T-helper 2 cell treated with Interferon-gamma antibody and Interleukin-4, amounts not matched to agents 100 ng/mL and 5 ng/mL, for 36 hours (primary cell): ENCODE results near the gene HSFX3. TPM values are rescaled to one million over a fixed set of nuclear protein-coding genes. Genes with fewer than 3 reads are reported as not detected.
"Not testable (repeated sequence)": the region's sequence is repeated elsewhere in the genome, so short reads cannot be mapped to it uniquely, and the experiment has no call there.

Experiments
- intact Hi-C: fragments of 100-400 bp; cut with micrococcal nuclease; formaldehyde crosslinking; loops from one replicate; pipeline ENCODE4 v1.15.1; 2023
- total RNA-seq: library from RNA; stranded (reverse); gene quantifications from 2 replicates; pipeline ENCODE4 v1.2.3, GENCODE V29; 2022

The HSFX3 gene, protein sequence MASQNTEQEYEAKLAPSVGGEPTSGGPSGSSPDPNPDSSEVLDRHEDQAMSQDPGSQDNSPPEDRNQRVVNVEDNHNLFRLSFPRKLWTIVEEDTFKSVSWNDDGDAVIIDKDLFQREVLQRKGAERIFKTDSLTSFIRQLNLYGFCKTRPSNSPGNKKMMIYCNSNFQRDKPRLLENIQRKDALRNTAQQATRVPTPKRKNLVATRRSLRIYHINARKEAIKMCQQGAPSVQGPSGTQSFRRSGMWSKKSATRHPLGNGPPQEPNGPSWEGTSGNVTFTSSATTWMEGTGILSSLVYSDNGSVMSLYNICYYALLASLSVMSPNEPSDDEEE
- total RNA-seq, result not detected in 2 replicates

DNA sequence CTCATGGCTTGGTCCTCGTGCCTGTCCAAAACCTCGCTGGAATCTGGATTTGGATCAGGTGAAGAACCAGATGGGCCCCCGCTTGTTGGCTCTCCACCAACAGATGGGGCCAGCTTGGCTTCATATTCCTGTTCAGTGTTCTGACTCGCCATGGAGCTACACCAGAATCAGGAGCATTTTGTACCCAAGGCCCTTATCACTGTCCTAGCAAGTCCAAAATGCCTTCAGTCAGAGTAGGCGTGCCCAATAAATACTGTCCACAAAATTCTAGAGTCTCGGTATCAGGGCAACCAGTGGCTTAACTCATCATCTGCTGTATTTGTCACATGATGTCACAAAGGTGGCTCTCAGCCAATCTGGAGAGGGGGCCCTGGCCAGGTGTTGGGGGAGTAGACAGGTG is at the start of gene HSFX3:
Gene HSFX3, minus strand, starts transcription at position 224 of the 400 bp plus-strand sequence. Its CDS starts 72 bp downstream, at position 152.
- intact Hi-C loops, result not testable (repeated sequence)

DNA sequence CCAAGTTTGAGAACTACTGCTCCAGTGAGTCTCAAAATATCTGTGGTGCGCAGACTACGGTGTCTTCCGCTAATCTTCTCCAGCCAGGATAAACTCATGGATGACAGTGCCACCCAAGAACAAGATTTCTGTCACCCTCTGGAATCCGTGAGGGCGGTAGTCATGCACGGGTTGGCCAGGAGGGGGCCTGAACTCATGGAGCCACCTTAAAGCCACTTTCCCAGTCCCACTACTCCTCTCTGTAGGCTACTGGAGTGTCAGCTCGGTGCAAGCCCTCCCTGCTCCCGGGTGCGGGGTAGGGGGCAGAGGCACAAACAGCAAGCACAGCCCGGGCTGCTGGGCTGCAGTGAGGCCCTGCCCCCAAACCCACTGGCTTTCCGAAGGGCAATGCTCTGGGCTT is 48.9 kb upstream of the HSFX3 start:
- intact Hi-C loops, result not testable (repeated sequence)

DNA sequence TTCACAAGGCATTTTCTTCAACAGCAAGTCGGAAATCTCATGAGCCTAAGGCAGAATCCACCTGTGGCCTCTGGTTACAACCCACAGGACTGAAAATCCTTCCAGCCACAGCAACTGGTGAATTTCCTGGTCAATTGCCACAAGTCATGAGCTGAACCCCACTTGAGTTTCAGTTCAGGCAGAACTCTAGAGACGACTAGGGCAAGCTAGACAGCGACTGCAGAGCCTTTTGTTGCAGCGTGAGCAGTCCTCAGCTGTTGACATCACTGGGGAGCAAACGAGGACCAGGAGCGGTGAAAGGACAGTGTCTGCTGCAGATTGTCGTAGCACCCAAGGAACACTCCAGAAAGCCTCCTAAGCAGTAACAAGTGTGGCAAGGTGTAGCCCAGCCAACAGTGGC is 46.2 kb upstream of the HSFX3 start:
- intact Hi-C loops, result not testable (repeated sequence)

DNA sequence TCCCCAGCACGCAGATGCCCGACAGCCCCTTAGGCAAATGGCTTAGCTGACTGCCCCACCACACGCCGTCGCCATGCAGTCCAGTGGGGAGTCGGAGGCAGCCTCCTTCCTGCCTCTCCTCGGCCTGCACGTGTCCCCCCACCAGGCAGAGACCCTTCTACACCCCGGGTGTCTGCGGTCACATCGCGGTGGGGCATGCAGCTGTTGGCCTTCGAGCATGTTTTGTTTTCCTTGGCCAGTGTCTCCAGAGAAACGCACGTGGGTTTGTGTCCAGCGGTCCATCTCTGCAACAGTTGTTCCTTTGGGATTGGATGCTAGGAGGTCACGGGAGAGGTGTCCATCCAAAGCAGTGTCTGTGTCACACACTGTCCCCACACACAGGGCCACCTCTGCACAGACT is 45.5 kb upstream of the HSFX3 start, which contains the start of gene HSFX2:
Gene HSFX2, minus strand, starts transcription at position 101 of the 400 bp plus-strand sequence. CDS start 614 bp downstream, outside the sequence.
- intact Hi-C loops, result not testable (repeated sequence)

DNA sequence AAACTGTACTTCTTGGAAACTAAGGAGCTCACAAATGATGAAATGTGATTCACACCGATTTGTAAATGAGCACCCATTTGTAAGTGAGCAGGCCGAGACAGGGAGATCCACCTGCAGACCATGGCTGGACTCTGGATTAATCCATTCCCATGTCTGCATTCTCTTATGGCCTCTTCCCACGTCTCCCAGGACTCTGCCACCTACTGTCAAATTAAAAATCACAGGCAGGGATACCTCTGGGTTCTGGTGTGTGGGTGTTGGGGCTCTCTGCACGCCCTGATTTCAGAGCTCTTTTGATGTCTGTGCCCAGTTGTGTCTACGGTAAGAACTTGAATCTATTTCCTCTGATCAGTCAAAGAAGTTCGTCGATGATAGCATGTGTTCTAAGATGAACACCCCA is 41.3 kb upstream of the HSFX3 start:
- intact Hi-C loops, result not testable (repeated sequence)

DNA sequence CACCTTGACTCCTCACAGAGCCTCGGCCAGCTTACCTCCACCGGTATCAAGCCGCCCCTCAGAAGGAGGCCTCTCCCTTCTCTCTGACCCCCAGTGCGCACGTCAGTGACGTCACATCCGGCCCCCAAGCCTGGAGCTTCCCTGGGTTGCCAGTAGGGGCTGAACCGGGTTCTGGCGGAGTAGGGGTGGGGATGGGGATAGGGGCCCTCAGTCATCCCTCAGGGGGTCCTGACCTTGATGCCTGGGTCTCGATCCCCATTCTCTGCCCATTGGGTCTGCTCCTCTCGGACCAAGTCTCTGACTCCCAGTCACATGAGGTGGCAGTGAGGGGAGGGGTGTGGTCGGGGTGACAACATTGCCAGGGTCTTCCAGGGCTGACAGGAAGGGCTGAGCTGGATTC is 37.6 kb upstream of the HSFX3 start, which contains the start of gene MAGEA9B:
Gene MAGEA9B, minus strand, starts transcription at position 101 of the 400 bp plus-strand sequence. CDS start 4,280 bp downstream, outside the sequence.
- intact Hi-C loops, result not testable (repeated sequence)

DNA sequence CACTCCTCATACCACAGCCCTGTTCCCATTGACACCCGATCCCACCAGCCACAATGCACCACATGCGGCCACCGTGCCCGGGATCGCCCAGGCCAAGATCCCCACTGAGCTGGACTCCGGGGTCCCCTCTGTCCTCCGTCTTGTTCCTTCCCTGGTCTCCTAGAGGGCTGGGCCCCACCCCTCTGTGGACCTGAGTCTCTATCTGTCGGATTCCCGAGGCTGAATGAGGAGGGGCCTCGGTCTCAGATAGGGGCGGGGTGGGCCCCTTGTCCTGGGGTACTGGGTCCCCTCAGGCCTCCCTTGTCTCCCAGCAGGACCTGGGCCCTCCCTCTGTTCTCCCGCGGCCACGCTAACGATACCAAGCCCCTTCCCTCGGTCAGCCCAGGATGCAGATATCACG is 35.9 kb upstream of the HSFX3 start:
- intact Hi-C loops, result not testable (repeated sequence)

DNA sequence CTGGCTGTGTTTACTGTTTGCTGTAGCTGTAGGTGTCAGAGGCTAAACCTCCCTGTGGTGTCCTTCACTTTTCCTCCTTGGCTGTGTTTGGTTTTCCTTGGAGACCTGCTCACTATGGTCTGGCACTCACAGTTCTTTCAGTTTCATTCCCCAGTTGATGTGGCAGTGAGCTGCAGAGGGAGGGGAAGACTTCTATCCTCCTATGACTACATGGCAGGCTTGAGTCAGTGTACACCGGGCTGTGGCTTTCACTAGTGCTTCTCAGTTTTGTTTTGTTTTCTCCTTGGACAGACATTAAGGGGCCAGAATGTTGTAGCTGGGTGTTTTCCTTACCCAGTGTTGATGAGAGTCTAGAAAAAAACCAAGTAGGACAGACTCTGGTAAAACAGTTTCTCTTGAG is 23.7 kb upstream of the HSFX3 start:
- intact Hi-C loops, result not testable (repeated sequence)

DNA sequence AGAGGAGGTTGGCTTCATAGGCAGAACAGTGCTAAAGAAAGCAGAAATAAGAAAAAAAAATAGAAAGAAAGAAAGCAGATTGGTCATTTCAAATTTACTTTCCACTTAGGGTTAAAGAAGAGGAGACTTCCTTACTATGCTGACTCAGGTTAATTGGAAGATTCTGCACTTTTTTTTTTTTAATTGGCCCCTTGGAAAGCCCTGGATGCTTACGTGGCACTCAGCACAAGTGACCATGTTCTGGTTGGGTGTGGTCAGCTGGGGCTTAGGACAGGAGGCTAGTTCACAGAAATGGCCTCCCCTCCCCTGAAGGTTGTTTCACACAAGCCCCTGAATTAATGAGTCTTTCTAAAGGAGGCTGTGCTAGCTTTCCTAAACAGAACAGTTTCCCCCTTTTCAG is 23.0 kb upstream of the HSFX3 start:
- intact Hi-C loops, result no loop called here

DNA sequence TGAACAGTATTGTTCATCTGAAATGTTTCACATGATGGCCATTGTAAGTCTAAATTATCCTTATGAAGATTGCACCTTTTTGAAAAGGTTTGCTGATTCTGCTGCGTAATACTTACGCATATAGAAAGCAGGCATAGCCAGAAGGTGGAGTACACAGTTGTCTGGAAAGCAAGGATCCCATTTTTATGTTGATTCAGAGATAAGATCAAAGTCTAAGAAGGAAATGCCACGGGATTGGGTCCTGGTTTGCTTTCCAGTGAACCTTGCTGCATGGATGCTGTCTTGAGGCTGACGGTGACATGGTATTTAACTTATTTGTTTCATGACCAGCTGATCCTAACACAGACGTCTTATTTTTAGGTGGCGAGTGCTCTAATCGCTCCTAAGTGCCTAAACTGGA is 22.0 kb upstream of the HSFX3 start:
- intact Hi-C loops, result no loop called here

DNA sequence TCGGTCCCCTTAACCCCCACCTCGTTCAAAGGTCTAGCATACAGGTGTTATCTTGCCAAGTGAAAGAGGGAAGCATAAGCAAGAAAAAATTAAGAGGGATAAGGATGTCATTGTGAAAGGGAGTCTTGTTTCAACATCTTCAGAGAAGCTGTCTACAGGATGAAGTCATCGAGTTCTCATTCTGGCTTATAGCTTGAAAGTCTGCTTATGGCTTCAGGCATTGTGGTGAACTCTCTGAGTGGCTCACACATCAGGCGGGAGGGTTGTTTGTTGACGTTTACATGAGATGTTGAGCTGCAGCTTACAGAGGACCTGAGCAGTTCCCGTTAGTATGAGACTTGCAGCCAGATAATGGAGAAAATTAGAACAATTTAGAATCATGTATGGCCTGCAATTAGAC is 20.9 kb upstream of the HSFX3 start:
- intact Hi-C loops, result no loop called here

DNA sequence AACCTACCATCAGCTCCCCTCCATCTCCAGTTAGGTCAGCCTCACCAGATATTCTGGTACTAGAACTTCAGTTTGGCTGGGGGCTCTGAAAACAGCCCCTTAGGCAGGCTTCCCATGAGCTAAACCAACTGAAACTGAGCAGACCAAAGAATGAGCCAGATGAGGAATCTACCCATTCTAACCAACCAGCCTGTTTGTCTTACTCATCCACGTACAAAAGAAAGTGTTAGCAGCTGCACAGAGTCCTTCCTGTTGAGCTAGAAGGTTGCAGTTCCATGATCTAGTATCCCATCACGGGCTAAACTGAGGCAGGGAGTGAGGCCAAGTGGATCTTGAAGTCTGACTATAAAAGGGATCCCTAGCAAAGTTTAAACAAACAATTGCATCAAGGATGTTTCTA is 20.0 kb upstream of the HSFX3 start:
- intact Hi-C loops, result no loop called here

DNA sequence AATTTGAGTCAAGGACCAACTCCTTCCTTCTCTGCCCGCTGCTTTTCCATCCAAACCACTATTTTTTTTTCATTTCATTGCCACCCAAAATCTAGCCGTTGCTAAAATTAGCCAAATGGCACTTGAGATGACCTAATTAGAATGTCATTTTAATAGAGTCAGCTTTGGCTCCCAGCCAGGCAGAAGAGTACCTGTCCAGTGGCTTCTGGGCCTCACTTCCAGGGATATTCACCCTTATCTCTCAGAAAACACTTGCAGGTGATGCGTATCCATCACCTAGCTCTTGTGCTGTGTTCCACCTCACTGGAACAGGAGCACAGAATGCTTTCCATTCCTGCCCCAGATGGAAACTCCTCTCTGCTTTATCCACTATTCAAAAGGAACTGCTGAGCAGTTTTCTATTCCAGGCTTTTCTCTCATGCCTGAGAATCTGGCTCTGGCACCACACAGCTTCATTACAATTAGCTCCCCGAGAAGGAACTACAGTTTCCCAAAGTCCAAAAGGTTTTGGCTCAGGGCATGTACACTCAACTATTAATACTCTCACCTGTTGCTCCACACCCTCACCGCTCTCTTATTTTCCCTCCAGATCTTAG is 19.1 kb upstream of the HSFX3 start:
- intact Hi-C loops, result no loop called here

DNA sequence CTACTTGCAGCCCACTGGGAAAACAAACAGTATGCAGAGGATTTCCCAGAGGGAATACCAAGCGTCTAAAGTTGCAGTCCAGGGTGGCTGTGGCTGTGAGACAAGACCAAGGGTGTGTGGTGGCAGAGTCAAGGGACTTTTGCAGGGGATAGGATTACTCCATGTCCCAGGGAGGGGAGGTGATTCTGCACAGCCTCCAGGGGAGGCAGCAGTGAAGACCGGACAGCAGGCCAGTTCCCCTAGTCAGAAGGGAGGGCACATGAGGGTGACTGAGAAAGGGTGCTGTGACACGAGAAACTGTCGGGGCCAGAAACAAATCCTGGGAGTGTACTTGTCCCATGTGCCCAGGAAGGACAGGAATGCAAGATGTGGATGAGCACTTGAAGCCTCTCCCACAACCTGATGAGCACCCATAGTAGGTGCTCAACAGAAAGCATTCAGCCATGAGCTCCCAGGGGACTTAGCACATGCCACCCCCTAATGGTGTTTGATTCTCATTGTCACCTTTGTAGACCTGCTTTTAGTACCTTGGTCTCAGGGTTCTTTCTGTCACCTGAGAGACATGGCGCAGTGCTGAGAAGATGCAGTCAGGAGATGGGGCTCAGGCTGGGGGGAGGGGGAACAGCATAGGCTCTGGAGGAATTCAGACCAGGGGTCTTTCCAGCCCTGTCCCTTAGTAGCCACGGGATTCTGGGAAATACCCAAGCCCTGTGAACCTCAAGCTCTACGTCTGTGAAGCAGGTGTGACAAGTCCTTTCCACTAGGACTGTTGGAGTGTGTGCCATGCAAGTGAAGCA is 18.1 kb upstream of the HSFX3 start:
- intact Hi-C loops, result no loop called here

DNA sequence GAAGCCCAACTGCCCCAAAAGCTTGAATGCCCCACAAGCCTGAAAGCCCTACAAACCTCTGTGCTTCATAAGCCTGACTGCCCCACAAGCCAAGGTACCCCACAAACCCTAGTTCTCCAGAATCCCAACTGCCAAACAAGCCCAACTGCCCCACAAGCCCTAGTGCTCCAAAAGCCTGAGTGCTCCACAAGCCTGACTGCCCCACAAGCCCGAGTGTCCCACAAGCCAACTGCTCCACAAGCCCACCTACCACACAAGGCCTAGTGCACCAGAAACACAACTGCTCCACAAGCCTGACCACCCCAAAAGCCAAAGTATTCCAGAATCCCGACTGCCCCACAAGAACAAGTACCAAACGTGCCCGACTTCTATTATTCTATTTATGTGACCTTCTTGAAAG is 13.6 kb upstream of the HSFX3 start:
- intact Hi-C loops, result no loop called here

DNA sequence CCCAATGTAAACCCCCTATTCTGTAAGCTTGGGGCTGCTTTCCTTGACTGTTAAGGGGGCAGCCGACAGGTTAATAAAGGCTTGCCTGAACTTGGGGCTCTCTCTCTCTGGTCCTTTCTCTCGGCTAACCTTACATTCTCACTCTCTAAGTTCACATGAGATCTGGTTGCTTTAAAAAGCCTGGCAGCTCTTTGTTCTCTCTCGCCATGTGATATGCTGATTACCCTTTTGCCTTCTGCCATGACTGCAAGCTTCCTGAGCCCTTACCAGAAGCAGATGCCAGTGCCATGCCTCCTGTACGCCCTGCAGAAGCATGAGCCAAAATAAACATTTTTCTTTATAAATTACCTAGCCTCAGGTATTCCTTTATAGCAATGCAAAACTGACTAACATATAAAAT is 5.5 kb upstream of the HSFX3 start:
- intact Hi-C loops, result not testable (repeated sequence)

DNA sequence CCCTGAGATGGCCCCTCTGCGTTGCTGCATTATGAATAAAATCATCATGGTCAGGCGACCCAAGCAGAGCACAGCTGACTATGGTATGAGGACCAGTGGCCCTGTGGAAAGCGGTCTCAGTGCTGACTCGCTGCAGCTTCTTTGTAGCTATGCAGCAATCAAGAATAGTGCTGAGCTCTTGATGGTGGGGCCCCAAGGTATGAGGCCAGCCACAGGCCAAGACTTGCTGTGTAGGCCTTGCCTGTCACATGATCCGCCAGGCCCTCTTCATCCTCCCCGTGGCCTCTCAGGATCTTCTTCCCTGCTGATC is 2.2 kb upstream of the HSFX3 start:
- intact Hi-C loops, result not testable (repeated sequence)

DNA sequence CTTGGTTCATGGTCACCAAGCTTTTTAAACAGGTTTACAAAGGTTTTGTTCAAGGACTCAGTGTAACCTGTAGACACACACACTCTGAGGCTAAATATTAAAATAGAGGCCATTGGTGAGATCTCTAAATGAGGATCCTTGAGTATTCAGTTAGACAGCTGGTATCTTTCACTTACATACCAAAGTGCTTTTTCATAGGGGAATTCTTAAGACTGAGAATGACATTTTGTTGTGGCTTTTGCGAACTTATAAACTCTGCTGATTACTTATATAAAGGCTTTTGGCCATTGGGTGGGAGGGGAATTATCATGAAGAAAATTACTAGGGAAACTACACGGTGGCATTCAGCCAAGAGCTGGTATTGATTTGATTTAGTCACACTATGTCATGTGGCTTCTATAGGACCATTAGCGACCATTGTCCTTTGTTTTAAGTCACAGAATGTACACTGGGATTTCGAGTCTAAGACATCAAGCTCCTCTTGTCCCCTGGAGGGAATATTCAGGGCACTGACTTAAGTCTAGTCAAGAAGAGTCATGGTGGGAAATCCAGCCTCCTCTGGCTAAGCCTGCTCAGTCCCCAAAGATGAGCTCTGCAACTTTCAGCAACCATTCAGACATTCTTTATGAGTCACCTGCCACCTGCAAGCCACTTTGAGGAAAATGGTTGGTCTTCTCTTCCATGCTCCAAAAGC is 1.7 kb upstream of the HSFX3 start:
- intact Hi-C loops, result not testable (repeated sequence)

DNA sequence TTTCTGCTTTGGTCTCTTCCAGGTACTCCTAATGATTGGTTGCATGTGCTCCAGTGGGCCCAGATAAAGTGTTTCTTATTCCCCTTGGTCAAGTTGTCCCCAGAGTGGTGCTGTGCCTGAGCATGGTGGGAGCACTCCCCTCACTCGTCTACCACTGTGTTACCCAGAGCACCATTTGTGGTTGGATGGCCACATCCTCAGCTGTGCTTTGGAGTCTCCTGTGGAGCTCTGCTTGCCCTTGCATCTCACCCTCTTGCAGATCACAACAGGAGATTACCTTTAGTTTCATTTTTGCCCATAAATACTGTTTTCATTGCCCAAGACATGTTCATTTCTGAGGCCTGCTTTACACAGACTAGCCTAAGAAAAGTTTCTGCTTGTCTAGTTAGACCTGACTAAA is 730 bp upstream of the HSFX3 start:
- intact Hi-C loops, result not testable (repeated sequence)

DNA sequence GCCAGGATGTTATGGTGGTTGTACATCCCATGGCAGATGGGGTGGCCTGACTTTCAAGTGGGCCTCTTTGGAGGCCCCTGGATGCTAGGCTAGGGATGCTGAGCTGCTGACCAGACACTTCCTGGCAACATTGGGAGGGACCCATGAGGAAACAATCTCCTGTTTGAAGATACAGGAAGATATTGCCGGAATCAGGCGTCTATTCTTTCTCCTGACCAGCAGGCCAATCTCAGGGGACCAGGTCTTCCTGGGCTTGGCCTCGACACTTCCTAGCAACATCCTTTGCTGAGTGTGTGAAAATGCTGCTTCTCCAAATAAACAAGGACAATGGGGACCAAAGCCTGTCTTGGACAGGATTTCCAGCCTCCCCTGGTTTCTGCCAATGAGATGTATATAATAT is 1.9 kb downstream of the HSFX3 start:
- intact Hi-C loops, result not testable (repeated sequence)

DNA sequence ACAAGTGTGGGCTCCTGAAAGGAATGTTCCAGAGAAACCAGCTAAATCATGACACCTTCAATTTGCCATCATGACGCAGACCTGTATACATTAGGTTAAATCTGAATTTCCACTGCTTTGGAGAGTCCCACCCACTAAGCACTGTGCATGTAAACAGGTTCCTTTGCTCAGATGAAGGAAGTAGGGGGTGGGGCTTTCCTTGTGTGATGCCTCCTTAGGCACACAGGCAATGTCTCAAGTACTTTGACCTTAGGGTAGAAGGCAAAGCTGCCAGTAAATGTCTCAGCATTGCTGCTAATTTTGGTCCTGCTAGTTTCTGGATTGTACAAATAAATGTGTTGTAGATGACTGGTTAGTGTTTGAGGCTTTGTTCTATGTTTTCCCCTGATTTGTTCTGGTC is 2.8 kb downstream of the HSFX3 start:
- intact Hi-C loops, result not testable (repeated sequence)
